Tibial nerve (tissue), 4 donors: ENCODE results near the gene LSM2. TPM values are rescaled to one million over a fixed set of nuclear protein-coding genes. Genes with fewer than 3 reads are reported as not detected.
"Not testable (repeated sequence)": the region's sequence is repeated elsewhere in the genome, so short reads cannot be mapped to it uniquely, and the experiment has no call there.

Experiments used
- DNase-seq, 2 donors: peaks; one replicate each; pipeline ENCODE4 v3.0.0-alpha.2; 2019; ENCODE audit warnings: low spot score in 2 of 2
- H3K27ac ChIP-seq, 4 donors: fragments of 200-600 bp; sonication (generic) in 3 of 4; one replicate each; pipeline ENCODE4 v1.5.1; 2017 to 2019; ENCODE audit warnings: mild to moderate bottlenecking in 1 of 4
- H3K27me3 ChIP-seq, 2 donors: fragments of 200-600 bp; sonication (generic) in 1 of 2; one replicate each; pipeline versions ENCODE4 v1.5.1 to v1.6.0; 2017 to 2019
- H3K36me3 ChIP-seq, 3 donors: fragments of 200-600 bp; sonication (generic); one replicate each; pipeline ENCODE4 v1.5.1; 2018 to 2019
- H3K4me1 ChIP-seq, 4 donors: fragments of 200-600 bp; sonication (generic) in 3 of 4; one replicate each; pipeline ENCODE4 v1.5.1; 2017 to 2019
- H3K4me3 ChIP-seq, 4 donors: fragments of 200-600 bp; sonication (generic) in 3 of 4; one replicate each; pipeline ENCODE4 v1.5.1; 2017 to 2019; ENCODE audit warnings: mild to moderate bottlenecking in 1 of 4, moderate library complexity in 1 of 4
- H3K9me3 ChIP-seq, 4 donors: fragments of 200-600 bp; sonication (generic) in 3 of 4; one replicate each; pipeline ENCODE4 v1.5.1; 2017 to 2019
- CTCF ChIP-seq, 5 experiments: fragments of 200-600 bp in 3 of 5; fragments of 450-650 bp in 2 of 5; sonication (generic) in 3 of 5; IDR thresholded peaks; one replicate each; pipeline ENCODE4 v1.5.1; 2016 to 2019; ENCODE audit warnings: antibody characterized with exemption in 5 of 5, mild to moderate bottlenecking in 3 of 5, moderate library complexity in 2 of 5
- EP300 ChIP-seq, 2 donors: sonication (generic); formaldehyde crosslinking; IDR thresholded peaks; one replicate each; pipeline ENCODE4 v1.6.1; 2017; ENCODE audit warnings: antibody characterized with exemption in 2 of 2, mild to moderate bottlenecking in 1 of 2
- POLR2A ChIP-seq, 2 donors: fragments of 450-650 bp; IDR thresholded peaks; one replicate each; pipeline ENCODE4 v1.6.1; 2017; ENCODE audit warnings: antibody characterized with exemption in 2 of 2, mild to moderate bottlenecking in 2 of 2, moderate library complexity in 2 of 2
- WGBS, 2 donors: methylation state at CpG; one replicate each; pipeline ENCODE4 v1.1.5; 2018; 5-methylcytosine and 5-hydroxymethylcytosine counted together
- total RNA-seq, 4 donors: library from RNA; depleted of rRNA; stranded (reverse); fragments of >200 nt; gene quantifications; one replicate each; pipeline ENCODE4 v1.1.0, GENCODE V29; 2016

LSM2 gene
- total RNA-seq, 4 donors from 2014 or later: 23.9 to 31.8 (median 28.4) TPM

- Histone ChIP-seq H3K36me3 (peaks cover 0 to 40% (median 0%) of the 10 kb centered on the region in 3 donors), H3K27ac (peak overlapping the region; percentile 91 to 99 (median 96)), H3K27me3 (no peaks in the 10 kb centered on the region), H3K9me3 (no peaks in the 10 kb centered on the region), H3K4me1 (peaks cover 0 to 32% (median 11%) of the 10 kb centered on the region in 4 donors), H3K4me3 (peak overlapping the region; percentile 61 to 99 (median 86))
- no peak for TF ChIP-seq POLR2A (IDR thresholded peaks at IDR 0.05)
- whole genome bisulfite sequencing, 2 donors: 7 to 16% methylated on average over 7 of the region's 7 CpGs
- no peak for DNase-seq
These were observed 12.4 kb downstream of the LSM2 start for GRCh38 chr6:31794294-31794865.

GRCh38 chr6:31793927-31794245 is 12.9 kb downstream of the LSM2 start:
- not testable (repeated sequence) for H3K9me3 ChIP-seq, DNase-seq, H3K27me3 ChIP-seq
- H3K4me3 ChIP-seq: peak overlapping the region in 1 of 4 donors; percentile 99
- peaks cover 0 to 43% (median 0%) of the 10 kb centered on the region in 3 donors for H3K36me3 ChIP-seq
- H3K27ac ChIP-seq: peak overlapping the region in 2 of 4 donors; percentile 97 to 99
- WGBS, 2 donors: 90 to 92% methylated on average over 6 of the region's 6 CpGs
- H3K4me1 ChIP-seq: peaks cover 0 to 32% (median 11%) of the 10 kb centered on the region in 4 donors

GRCh38 chr6:31792761-31793171 is 14.0 kb downstream of the LSM2 start:
- H3K9me3 ChIP-seq: no peaks in the 10 kb centered on the region
- H3K27ac ChIP-seq: no peak overlapping the region
- H3K27me3 ChIP-seq: no peaks in the 10 kb centered on the region
- H3K4me1 ChIP-seq: peaks cover 0 to 32% (median 11%) of the 10 kb centered on the region in 4 donors
- no peak for TF ChIP-seq EP300 (IDR thresholded peaks at IDR 0.05)
- no peak for TF ChIP-seq POLR2A (IDR thresholded peaks at IDR 0.05)
- TF ChIP-seq CTCF (IDR thresholded peaks at IDR 0.05): no peak
- WGBS, 2 donors: 81 to 90% methylated on average over 11 to 12 of the region's 12 CpGs
- no peak overlapping the region for H3K4me3 ChIP-seq
- no peak for DNase-seq
- peaks cover 0 to 53% (median 0%) of the 10 kb centered on the region in 3 donors for H3K36me3 ChIP-seq

- H3K36me3 ChIP-seq: peaks cover 0 to 56% (median 0%) of the 10 kb centered on the region in 3 donors
- 67 to 71% methylated on average over 3 of the region's 3 CpGs for WGBS, 2 donors
- no peaks in the 10 kb centered on the region for H3K9me3 ChIP-seq
- no peaks in the 10 kb centered on the region for H3K27me3 ChIP-seq
- H3K4me3 ChIP-seq: no peak overlapping the region
- H3K27ac ChIP-seq: no peak overlapping the region
- TF ChIP-seq EP300 (IDR thresholded peaks at IDR 0.05) (no peak), CTCF (IDR thresholded peaks at IDR 0.05) (no peak), POLR2A (IDR thresholded peaks at IDR 0.05) (no peak)
- H3K4me1 ChIP-seq: peaks cover 0 to 32% (median 11%) of the 10 kb centered on the region in 4 donors
- no peak for DNase-seq
These were observed 14.7 kb downstream of the LSM2 start for GRCh38 chr6:31792090-31792374.

GRCh38 chr6:31791324-31792089 is 15.3 kb downstream of the LSM2 start:
- 59 to 60% methylated on average over 12 of the region's 12 CpGs for WGBS, 2 donors
- Histone ChIP-seq H3K4me3 (no peak overlapping the region), H3K27me3 (no peaks in the 10 kb centered on the region), H3K36me3 (peaks cover 0 to 58% (median 0%) of the 10 kb centered on the region in 3 donors), H3K9me3 (no peaks in the 10 kb centered on the region), H3K4me1 (peaks cover 0 to 32% (median 11%) of the 10 kb centered on the region in 4 donors), H3K27ac (no peak overlapping the region)
- TF ChIP-seq CTCF (IDR thresholded peaks at IDR 0.05): peak; percentile 25 to 64 (median 40)
- TF ChIP-seq EP300 (IDR thresholded peaks at IDR 0.05): no peak
- DNase-seq: peak in 1 of 2 donors; percentile 35

- 94 to 96% methylated on average over 11 of the region's 11 CpGs for WGBS, 2 donors
- Histone ChIP-seq H3K27me3 (no peaks in the 10 kb centered on the region), H3K27ac (no peak overlapping the region), H3K36me3 (peaks cover 0 to 93% (median 14%) of the 10 kb centered on the region in 3 donors), H3K4me1 (no peaks in the 10 kb centered on the region), H3K4me3 (no peak overlapping the region), H3K9me3 (no peaks in the 10 kb centered on the region)
- no peak for DNase-seq
- TF ChIP-seq EP300 (IDR thresholded peaks at IDR 0.05): no peak
- no peak for TF ChIP-seq POLR2A (IDR thresholded peaks at IDR 0.05)
- TF ChIP-seq CTCF (IDR thresholded peaks at IDR 0.05): no peak
These were observed 21.3 kb downstream of the LSM2 start for GRCh38 chr6:31785475-31785874.
